GM12878 (cell line): Measurements from ENCODE around the gene PLEKHM2.

Experiments
- CTCF ChIP-seq, 3 experiments: IDR thresholded peaks in 2 of 3; conservative IDR thresholded peaks in 1 of 3; 2 replicates each; pipeline ENCODE4 v1.5.1; 2011; ENCODE audit warnings: low read depth in 3 of 3, low read length in 3 of 3, mild to moderate bottlenecking in 3 of 3, control low read depth in 2 of 3, moderate library complexity in 2 of 3, inconsistent platforms in 1 of 3, mixed read lengths in 1 of 3; ENCODE audit not compliant: control insufficient read depth in 2 of 3, insufficient read depth in 1 of 3; ENCODE audit errors: extremely low read depth in 1 of 3
- POLR2A ChIP-seq: IDR thresholded peaks from 2 replicates; pipeline ENCODE4 v1.6.1; 2011; ENCODE audit warnings: low read depth, mild to moderate bottlenecking, low read length
- SUZ12 ChIP-seq: fragments of 200-600 bp; sonication (generic); IDR thresholded peaks from one replicate; pipeline ENCODE4 v1.6.1; 2018; ENCODE audit warnings: antibody characterized with exemption, mild to moderate bottlenecking; ENCODE audit not compliant: unreplicated experiment
- USF2 ChIP-seq: IDR thresholded peaks from 2 replicates; pipeline ENCODE4 v1.6.1; 2011; ENCODE audit warnings: low read depth, low read length, improper control_type of control experiment, borderline replicate concordance
- WRNIP1 ChIP-seq: IDR thresholded peaks from 2 replicates; pipeline ENCODE4 v1.6.1; 2011; ENCODE audit warnings: low read depth, low read length, improper control_type of control experiment, borderline replicate concordance
- ZBTB11 ChIP-seq: fragments of 450-650 bp; formaldehyde crosslinking; IDR thresholded peaks from 2 replicates; pipeline ENCODE4 v1.5.0; 2022; ENCODE audit warnings: mild to moderate bottlenecking, missing genetic modification characterization

GRCh38 chr1:15640667-15641066 lies 43.5 kb upstream of the PLEKHM2 start:
- TF ChIP-seq ZBTB11 (no peak), SUZ12 (no peak), USF2 (no peak), WRNIP1 (no peak), POLR2A (no peak), CTCF (IDR thresholded peaks at IDR 0.05 in 2 of 3, conservative IDR thresholded peaks at IDR 0.05 in 1 of 3; ENCODE audit: control insufficient read depth in 2 of 3, extremely low read depth in 1 of 3, insufficient read depth in 1 of 3, low read depth in 3 of 3, low read length in 3 of 3) (no peak)
